ENCODE measurements around the gene ZFHX3. TPM values are rescaled to one million over a fixed set of nuclear protein-coding genes. Genes with fewer than 3 reads are reported as not detected.

Gene ZFHX3
- total and polyA plus RNA-seq, 2 of the 8 experiments (the other 6 are each of a cell fraction or from before 2014, with no cell fraction given): 0.08 to 0.99 TPM

DNA sequence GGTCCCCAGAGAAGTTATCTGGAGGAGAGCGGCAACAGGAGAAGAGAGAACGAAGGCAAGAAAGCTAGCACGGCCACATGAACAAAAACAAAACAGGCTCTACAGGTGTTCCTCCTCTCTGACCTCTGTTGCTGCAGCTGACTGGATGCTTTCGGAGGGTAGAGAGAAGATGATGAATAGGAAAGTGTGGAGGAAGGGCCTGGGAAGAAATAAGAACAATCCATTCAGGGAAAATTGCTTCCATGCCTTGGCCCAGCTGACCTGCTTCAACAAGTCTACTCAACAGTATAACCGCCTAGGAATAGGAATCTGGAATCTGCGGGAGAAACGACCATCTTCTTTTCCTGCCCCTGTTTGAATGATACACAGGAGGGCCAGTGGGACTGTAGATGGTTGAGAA, 258.5 kb downstream of the ZFHX3 start:
- Histone ChIP-seq H4K5ac (ENCODE audit: insufficient read length, low read depth, low read length) (no peak overlapping the region), H4K8ac (ENCODE audit: extremely low read depth, insufficient read depth, low read length) (no peak overlapping the region), H3K23ac (ENCODE audit: insufficient read length) (no peak overlapping the region), H3K4me3 (ENCODE audit: extremely low read depth in 1 of 4, insufficient read depth in 2 of 4, low read depth in 3 of 4, low read length in 4 of 4) (no peak overlapping the region), H3K27ac (ENCODE audit: low read depth, low read length) (no peak overlapping the region), H4K91ac (replicated peaks; ENCODE audit: insufficient read length, low read length) (no peak overlapping the region), H3K9ac (replicated peaks in 1 of 4; ENCODE audit: extremely low read depth in 1 of 4, low read depth in 3 of 4, low read length in 3 of 4) (no peak overlapping the region), H2BK15ac (ENCODE audit: low read length) (no peak overlapping the region), H2BK20ac (ENCODE audit: low read length) (no peak overlapping the region), H3K9me3 (ENCODE audit: insufficient read depth in 2 of 2, low read depth in 1 of 2, low read length in 1 of 2) (no peaks in the 10 kb centered on the region), H3K18ac (ENCODE audit: extremely low read depth, low read length) (no peak overlapping the region), H3K79me1 (ENCODE audit: low read depth, low read length) (no peaks in the 10 kb centered on the region), H3K4me2 (ENCODE audit: insufficient read depth in 1 of 2, low read depth in 2 of 2, low read length in 2 of 2) (no peak overlapping the region), H2BK120ac (replicated peaks; ENCODE audit: low read depth, low read length) (no peak overlapping the region), H2BK5ac (ENCODE audit: low read depth, low read length) (no peak overlapping the region), H3K4me1 (replicated peaks in 1 of 4; ENCODE audit: control insufficient read depth in 3 of 4, insufficient read depth in 4 of 4, low read length in 3 of 4) (peaks cover 0 to 4% (median 1%) of the 10 kb centered on the region in 4 experiments; a peak in 4 of 7 replicates), H3K14ac (ENCODE audit: insufficient read length) (no peak overlapping the region), H3K4ac (replicated peaks; ENCODE audit: insufficient read length, low read depth, low read length) (no peak overlapping the region), H2BK12ac (ENCODE audit: low read depth, low read length) (no peak overlapping the region), H3K36me3 (ENCODE audit: control insufficient read depth in 2 of 4, insufficient read depth in 4 of 4, low read length in 3 of 4) (no peaks in the 10 kb centered on the region), H2AK5ac (ENCODE audit: low read depth, low read length) (no peak overlapping the region), H2AFZ (ENCODE audit: low read length) (no peak overlapping the region), H4K20me1 (replicated peaks in 1 of 2; ENCODE audit: control insufficient read depth in 1 of 2, insufficient read depth in 2 of 2, low read length in 2 of 2) (no peaks in the 10 kb centered on the region), H3K23me2 (ENCODE audit: low read depth, low read length) (peaks cover 5% of the 10 kb centered on the region; the same call in 1 of the 2 replicates), H3K79me2 (ENCODE audit: control insufficient read depth in 1 of 2, insufficient read depth in 2 of 2, low read length in 2 of 2) (no peaks in the 10 kb centered on the region), H3K56ac (replicated peaks; ENCODE audit: insufficient read length, low read depth, low read length) (no peak overlapping the region), H3K27me3 (replicated peaks in 1 of 4; ENCODE audit: control insufficient read depth in 3 of 4, extremely low read depth in 1 of 4, insufficient read depth in 3 of 4, low read length in 3 of 4) (peaks cover 0 to 11% (median 5%) of the 10 kb centered on the region in 4 experiments; a peak in 5 of 7 replicates)
- POLR2A ChIA-PET (ENCODE audit: partially characterized antibody): interaction anchor here (0.8 to 1.1 kb wide), 2 partner anchors 11 to 80 kb away, joined by 3 read pairs; no protein-coding TSS in a partner anchor
- no peak for TF ChIP-seq TBP (IDR thresholded peaks at IDR 0.05; ENCODE audit: low read depth, low read length)
- TF ChIP-seq POLR2A (IDR thresholded peaks at IDR 0.05; ENCODE audit: control extremely low read depth in 1 of 2, low read depth in 2 of 2, low read length in 2 of 2): no peak
- TF ChIP-seq, protein P1, sequence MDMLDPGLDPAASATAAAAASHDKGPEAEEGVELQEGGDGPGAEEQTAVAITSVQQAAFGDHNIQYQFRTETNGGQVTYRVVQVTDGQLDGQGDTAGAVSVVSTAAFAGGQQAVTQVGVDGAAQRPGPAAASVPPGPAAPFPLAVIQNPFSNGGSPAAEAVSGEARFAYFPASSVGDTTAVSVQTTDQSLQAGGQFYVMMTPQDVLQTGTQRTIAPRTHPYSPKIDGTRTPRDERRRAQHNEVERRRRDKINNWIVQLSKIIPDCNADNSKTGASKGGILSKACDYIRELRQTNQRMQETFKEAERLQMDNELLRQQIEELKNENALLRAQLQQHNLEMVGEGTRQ (IDR thresholded peaks at IDR 0.05; ENCODE audit: low read length): no peak
- no peak for TF ChIP-seq KDM5A (IDR thresholded peaks at IDR 0.05; ENCODE audit: low read length)
- no peak for TF ChIP-seq HDAC6 (IDR thresholded peaks at IDR 0.05; ENCODE audit: low read depth, low read length)
- TF ChIP-seq SRF (IDR thresholded peaks at IDR 0.05; ENCODE audit: low read depth, low read length): no peak
- no peak for TF ChIP-seq HDAC2 (IDR thresholded peaks at IDR 0.05; ENCODE audit: borderline replicate concordance in 1 of 2, low read depth in 2 of 2, low read length in 2 of 2)
- no peak for TF ChIP-seq PHF8 (conservative IDR thresholded peaks at IDR 0.05; ENCODE audit: low read depth, low read length)
- no peak for TF ChIP-seq FOSL1 (IDR thresholded peaks at IDR 0.05; ENCODE audit: insufficient read depth, low read depth, low read length)
- no peak for TF ChIP-seq KDM4A (IDR thresholded peaks at IDR 0.05; ENCODE audit: low read depth, low read length, severe bottlenecking)
- no peak for TF ChIP-seq SUZ12 (IDR thresholded peaks at IDR 0.05; ENCODE audit: low read length)
- 86% methylated on average over 7 of the region's 7 CpGs; no CpG with 5 or more reads in 1 of the 2 experiments for WGBS, 2 experiments (ENCODE audit: extremely low coverage in 1 of 2, insufficient coverage in 1 of 2, insufficient read length in 1 of 2, insufficient replicate concordance in 2 of 2, low coverage in 1 of 2, low lambda C conversion rate in 2 of 2, missing lambda C conversion rate in 1 of 2)
- CTCF ChIA-PET (ENCODE audit: partially characterized antibody): interaction anchor here (1.0 to 3.6 kb wide), 5 partner anchors 11 to 56 kb away, joined by 3 to 9 read pairs (median 4); no protein-coding TSS in a partner anchor
- FAIRE-seq (no peak), DNase-seq (ENCODE audit: low read depth in 1 of 2, low spot score in 2 of 2) (no peak)
